Measurements from ENCODE around the gene PBX2. TPM values are rescaled to one million over a fixed set of nuclear protein-coding genes. Genes with fewer than 3 reads are reported as not detected.

The PBX2 gene
- total RNA-seq, 4 donors from 2014 or later = 49.2 to 63.9 (median 55.8) TPM

DNA sequence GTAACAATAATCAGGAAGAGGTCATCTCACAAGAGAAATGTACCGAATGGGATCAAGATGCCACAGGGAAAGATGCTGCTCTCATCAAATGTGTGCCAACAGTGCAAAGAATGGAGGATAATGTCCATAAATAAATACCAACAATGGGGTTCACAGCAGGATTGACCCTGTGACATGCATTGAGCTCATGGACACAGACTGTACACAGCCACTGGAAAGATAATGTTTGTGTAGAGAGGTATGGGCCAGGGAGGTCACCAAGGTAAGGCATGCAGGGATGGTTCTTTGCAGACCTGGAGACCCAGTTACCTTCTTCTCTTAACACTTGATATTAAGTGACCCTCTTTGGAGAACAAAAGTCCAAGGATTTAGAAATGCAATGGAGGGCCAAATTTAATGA lies 15.6 kb downstream of the PBX2 start:
- no peak for DNase-seq (ENCODE audit: low spot score in 2 of 2)
- intact Hi-C loops (cut with DNase I; ENCODE audit: low total_unique reads) = no loop called here
- H3K4me3 ChIP-seq (ENCODE audit: low read depth, poor library complexity, severe bottlenecking) = no peak overlapping the region
- no peak for TF ChIP-seq POLR2A (IDR thresholded peaks at IDR 0.05)
- TF ChIP-seq, protein P1, sequence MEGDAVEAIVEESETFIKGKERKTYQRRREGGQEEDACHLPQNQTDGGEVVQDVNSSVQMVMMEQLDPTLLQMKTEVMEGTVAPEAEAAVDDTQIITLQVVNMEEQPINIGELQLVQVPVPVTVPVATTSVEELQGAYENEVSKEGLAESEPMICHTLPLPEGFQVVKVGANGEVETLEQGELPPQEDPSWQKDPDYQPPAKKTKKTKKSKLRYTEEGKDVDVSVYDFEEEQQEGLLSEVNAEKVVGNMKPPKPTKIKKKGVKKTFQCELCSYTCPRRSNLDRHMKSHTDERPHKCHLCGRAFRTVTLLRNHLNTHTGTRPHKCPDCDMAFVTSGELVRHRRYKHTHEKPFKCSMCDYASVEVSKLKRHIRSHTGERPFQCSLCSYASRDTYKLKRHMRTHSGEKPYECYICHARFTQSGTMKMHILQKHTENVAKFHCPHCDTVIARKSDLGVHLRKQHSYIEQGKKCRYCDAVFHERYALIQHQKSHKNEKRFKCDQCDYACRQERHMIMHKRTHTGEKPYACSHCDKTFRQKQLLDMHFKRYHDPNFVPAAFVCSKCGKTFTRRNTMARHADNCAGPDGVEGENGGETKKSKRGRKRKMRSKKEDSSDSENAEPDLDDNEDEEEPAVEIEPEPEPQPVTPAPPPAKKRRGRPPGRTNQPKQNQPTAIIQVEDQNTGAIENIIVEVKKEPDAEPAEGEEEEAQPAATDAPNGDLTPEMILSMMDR (IDR thresholded peaks at IDR 0.05) = no peak
- 75 to 88% methylated on average over 1 of the region's 1 CpG for WGBS, 2 donors

GRCh38 chr6:32173051-32173727 lies 16.8 kb downstream of the PBX2 start:
- intact Hi-C loops (cut with DNase I; ENCODE audit: low total_unique reads) = no loop called here
- H3K4me3 ChIP-seq (ENCODE audit: low read depth, poor library complexity, severe bottlenecking) = no peak overlapping the region
- 50 to 51% methylated on average over 4 of the region's 4 CpGs for WGBS, 2 donors
- DNase-seq (ENCODE audit: low spot score in 2 of 2) = no peak
- TF ChIP-seq POLR2A (IDR thresholded peaks at IDR 0.05) = no peak
- TF ChIP-seq, protein P1 (IDR thresholded peaks at IDR 0.05) = no peak

DNA sequence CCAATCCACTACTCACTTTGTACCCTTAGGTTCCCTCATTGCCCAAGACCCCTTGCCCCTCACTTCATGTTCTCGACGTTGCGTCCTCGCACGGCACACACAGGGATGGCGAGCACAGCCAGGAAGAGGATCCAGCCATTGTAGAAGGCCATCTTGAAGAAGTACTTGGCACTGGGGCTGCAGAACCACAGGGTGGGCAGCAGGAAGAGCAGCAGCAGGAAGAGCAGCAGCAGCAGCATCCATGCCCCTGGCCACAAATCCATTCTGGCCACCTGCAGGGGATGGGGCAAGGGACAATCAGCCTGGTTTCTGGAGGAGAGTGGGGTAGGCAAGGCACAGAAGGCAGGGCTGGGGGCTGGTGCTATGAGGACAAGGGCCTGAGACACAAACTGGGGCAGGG lies 18.8 kb downstream of the PBX2 start:
- 95 to 96% methylated on average over 6 of the region's 6 CpGs for WGBS, 2 donors
- no peak for TF ChIP-seq POLR2A (IDR thresholded peaks at IDR 0.05)
- TF ChIP-seq, protein P1 (IDR thresholded peaks at IDR 0.05) = no peak
- H3K4me3 ChIP-seq (ENCODE audit: low read depth, poor library complexity, severe bottlenecking) = no peak overlapping the region
- no peak for DNase-seq (ENCODE audit: low spot score in 2 of 2)
- intact Hi-C loops (cut with DNase I; ENCODE audit: low total_unique reads) = no loop called here

GRCh38 chr6:32170294-32170693 lies 19.7 kb downstream of the PBX2 start:
- intact Hi-C loops (cut with DNase I; ENCODE audit: low total_unique reads) = no loop called here
- H3K4me3 ChIP-seq (ENCODE audit: low read depth, poor library complexity, severe bottlenecking) = no peak overlapping the region
- WGBS, 2 donors = 94 to 95% methylated on average over 11 of the region's 11 CpGs
- DNase-seq (ENCODE audit: low spot score in 2 of 2) = no peak
- TF ChIP-seq POLR2A (IDR thresholded peaks at IDR 0.05) = no peak
- TF ChIP-seq, protein P1 (IDR thresholded peaks at IDR 0.05) = no peak

GRCh38 chr6:32168807-32169591 lies 21.0 kb downstream of the PBX2 start:
- no peak for DNase-seq (ENCODE audit: low spot score in 2 of 2)
- no peak overlapping the region for H3K4me3 ChIP-seq (ENCODE audit: low read depth, poor library complexity, severe bottlenecking)
- TF ChIP-seq, protein P1 (IDR thresholded peaks at IDR 0.05) = no peak
- TF ChIP-seq POLR2A (IDR thresholded peaks at IDR 0.05) = no peak
- 81 to 84% methylated on average over 11 of the region's 11 CpGs for WGBS, 2 donors
- intact Hi-C loops (cut with DNase I; ENCODE audit: low total_unique reads) = no loop called here

All from lower leg skin (tissue), 4 donors.